ENCODE data around the gene MAN1A2. TPM values are rescaled to one million over a fixed set of nuclear protein-coding genes. Genes with fewer than 3 reads are reported as not detected.
A peak's percentile ranks its signal among the peaks of the same experiment; 100 is the strongest.

The MAN1A2 gene
- total and polyA plus RNA-seq, 4 experiments from 2014 or later: 17.5 to 66.5 (median 40.6) TPM

DNA sequence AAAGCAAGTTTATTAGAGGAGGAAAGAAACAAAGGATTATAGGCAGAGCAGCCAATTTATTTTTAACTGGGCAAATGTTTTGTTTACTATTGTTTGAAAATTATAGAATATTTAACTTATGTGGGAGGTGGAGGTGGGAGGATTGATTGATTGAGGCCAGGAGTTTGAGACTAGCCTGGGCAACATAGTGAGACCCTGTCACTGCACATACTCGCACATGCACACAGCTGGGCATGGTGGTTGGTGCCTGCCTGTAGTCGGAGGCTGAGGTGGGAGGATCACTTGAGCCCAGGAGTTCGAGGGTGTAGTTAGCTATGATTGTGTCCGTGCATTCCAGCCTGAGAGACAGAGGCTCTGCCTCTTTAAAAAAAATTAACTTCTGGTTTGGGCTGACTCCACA lies 6.7 kb downstream of the MAN1A2 start:
- Mint-ChIP-seq H3K36me3 (peaks cover 9 to 10% of the 10 kb centered on the region in 2 donors), H3K4me3 (peak overlapping the region in 2 of 8 donors; percentile 25 to 72), H3K4me1 (peaks cover 32 to 64% (median 53%) of the 10 kb centered on the region in 4 donors), H3K27ac (no peak overlapping the region), H3K9me3 (no peaks in the 10 kb centered on the region), H3K27me3 (no peaks in the 10 kb centered on the region)
- no peak overlapping the region for H3K4me3 ChIP-seq (ENCODE audit: low read length in 2 of 2)
- no peaks in the 10 kb centered on the region for H3K27me3 ChIP-seq (ENCODE audit: insufficient read depth, low read length)
- no peaks in the 10 kb centered on the region for H3K36me3 ChIP-seq (ENCODE audit: insufficient read depth, low read length)
- intact Hi-C loops (cut with micrococcal nuclease): no loop called here
- POLR2A ChIA-PET (ENCODE audit: partially characterized antibody): no interaction called here
- CTCF ChIA-PET (ENCODE audit: partially characterized antibody): no interaction called here
- DNase-seq: no peak
- H3K4me1 ChIP-seq (ENCODE audit: insufficient read depth, low read length): peaks cover 55% of the 10 kb centered on the region
- no peak overlapping the region for H3K27ac ChIP-seq (ENCODE audit: low read depth, low read length)
- no peaks in the 10 kb centered on the region for H3K9me3 ChIP-seq (ENCODE audit: control insufficient read depth in 1 of 2, low read length in 2 of 2)

DNA sequence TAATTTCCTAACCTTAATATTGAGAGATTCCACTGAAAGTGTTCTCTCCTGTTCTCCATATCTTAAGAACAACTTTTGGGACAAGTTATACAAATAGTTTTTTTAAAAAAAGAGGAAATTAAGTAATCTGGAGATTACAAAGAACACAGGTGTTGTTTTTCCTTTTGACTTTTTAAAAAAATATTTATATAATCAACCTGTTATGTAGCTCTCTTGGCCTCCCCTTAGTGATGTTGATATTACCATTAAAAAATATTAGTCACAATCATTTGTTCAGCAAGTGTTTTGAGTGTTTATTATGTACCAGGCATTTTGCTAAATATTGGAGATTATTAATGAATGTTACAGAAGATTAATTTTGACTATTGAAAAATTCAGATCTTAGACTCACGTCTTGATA lies 8.1 kb downstream of the MAN1A2 start:
- ChIA-PET CTCF (ENCODE audit: partially characterized antibody) (no interaction called here), POLR2A (ENCODE audit: partially characterized antibody) (no interaction called here)
- no peak for DNase-seq
- Mint-ChIP-seq H3K27ac (no peak overlapping the region), H3K4me1 (peaks cover 36 to 65% (median 48%) of the 10 kb centered on the region in 4 donors), H3K27me3 (no peaks in the 10 kb centered on the region), H3K9me3 (peaks cover 0 to 3% (median 0%) of the 10 kb centered on the region in 8 donors), H3K36me3 (peaks cover 12 to 17% of the 10 kb centered on the region in 2 donors), H3K4me3 (no peak overlapping the region)
- intact Hi-C loops (cut with micrococcal nuclease): no loop called here
- Histone ChIP-seq H3K9me3 (ENCODE audit: control insufficient read depth in 1 of 2, low read length in 2 of 2) (no peaks in the 10 kb centered on the region), H3K4me1 (ENCODE audit: insufficient read depth, low read length) (peaks cover 41% of the 10 kb centered on the region), H3K27me3 (ENCODE audit: insufficient read depth, low read length) (no peaks in the 10 kb centered on the region), H3K27ac (ENCODE audit: low read depth, low read length) (no peak overlapping the region), H3K4me3 (ENCODE audit: low read length in 2 of 2) (no peak overlapping the region), H3K36me3 (ENCODE audit: insufficient read depth, low read length) (no peaks in the 10 kb centered on the region)

- peak overlapping the region in 6 of 8 donors; percentile 15 to 53 (median 50) for H3K4me3 Mint-ChIP-seq
- peaks cover 11 to 13% of the 10 kb centered on the region in 2 donors for H3K36me3 Mint-ChIP-seq
- CTCF ChIA-PET (ENCODE audit: partially characterized antibody): no interaction called here
- intact Hi-C loops (cut with micrococcal nuclease): no loop called here
- H3K9me3 ChIP-seq (ENCODE audit: control insufficient read depth in 1 of 2, low read length in 2 of 2): no peaks in the 10 kb centered on the region
- H3K27me3 ChIP-seq (ENCODE audit: insufficient read depth, low read length): no peaks in the 10 kb centered on the region
- H3K9me3 Mint-ChIP-seq: peaks cover 0 to 18% (median 16%) of the 10 kb centered on the region in 8 donors
- H3K27ac Mint-ChIP-seq: peak overlapping the region in 5 of 7 donors; percentile 4 to 63 (median 48)
- H3K27ac ChIP-seq (ENCODE audit: low read depth, low read length): no peak overlapping the region
- DNase-seq: no peak
- H3K4me1 Mint-ChIP-seq: peaks cover 50 to 73% (median 61%) of the 10 kb centered on the region in 4 donors
- POLR2A ChIA-PET (ENCODE audit: partially characterized antibody): interaction anchor here (1.7 kb wide), 1 partner anchor 20 kb away, joined by 5 read pairs; the partner anchor contains the start of gene MAN1A2
- no peaks in the 10 kb centered on the region for H3K27me3 Mint-ChIP-seq
- H3K4me3 ChIP-seq (ENCODE audit: low read length in 2 of 2): no peak overlapping the region
- H3K36me3 ChIP-seq (ENCODE audit: insufficient read depth, low read length): no peaks in the 10 kb centered on the region
- peaks cover 61% of the 10 kb centered on the region for H3K4me1 ChIP-seq (ENCODE audit: insufficient read depth, low read length)
Measured at GRCh38 chr1:117387060-117387633, 19.9 kb downstream of the MAN1A2 start.

DNA sequence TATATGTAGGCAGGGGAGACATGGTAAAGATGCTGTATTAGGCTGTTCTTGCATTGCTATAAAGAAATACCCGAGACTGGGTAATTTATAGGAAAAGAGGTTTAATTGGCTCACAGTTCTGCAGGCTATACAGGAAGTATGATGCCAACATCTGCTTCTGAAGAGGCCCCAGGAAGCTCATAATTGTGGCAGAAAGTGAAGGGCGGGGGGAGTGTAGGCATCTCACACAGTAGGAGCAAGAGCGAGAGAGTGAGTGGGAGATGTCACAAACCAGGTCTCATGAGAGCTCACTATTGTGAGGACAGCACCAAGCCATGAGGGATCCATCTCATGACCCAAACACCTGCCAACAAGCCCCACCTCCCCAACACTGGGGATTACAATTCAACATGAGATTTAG lies 21.1 kb downstream of the MAN1A2 start:
- peak overlapping the region in 4 of 7 donors; percentile 43 to 63 (median 50) for H3K27ac Mint-ChIP-seq
- ChIA-PET CTCF (ENCODE audit: partially characterized antibody) (interaction anchor here (1.2 kb wide), 1 partner anchor 11 kb away, joined by 3 read pairs; no protein-coding TSS in a partner anchor), POLR2A (ENCODE audit: partially characterized antibody) (interaction anchor here (1.7 kb wide), 1 partner anchor 21 kb away, joined by 5 read pairs; the partner anchor contains the start of gene MAN1A2)
- intact Hi-C loops (cut with micrococcal nuclease): no loop called here
- no peaks in the 10 kb centered on the region for H3K27me3 Mint-ChIP-seq
- Histone ChIP-seq H3K36me3 (ENCODE audit: insufficient read depth, low read length) (no peaks in the 10 kb centered on the region), H3K4me1 (ENCODE audit: insufficient read depth, low read length) (peaks cover 71% of the 10 kb centered on the region), H3K4me3 (ENCODE audit: low read length in 2 of 2) (no peak overlapping the region), H3K27me3 (ENCODE audit: insufficient read depth, low read length) (no peaks in the 10 kb centered on the region), H3K9me3 (ENCODE audit: control insufficient read depth in 1 of 2, low read length in 2 of 2) (no peaks in the 10 kb centered on the region), H3K27ac (ENCODE audit: low read depth, low read length) (no peak overlapping the region)
- peaks cover 0 to 11% (median 9%) of the 10 kb centered on the region in 8 donors for H3K9me3 Mint-ChIP-seq
- peak overlapping the region in 3 of 8 donors; percentile 38 to 73 (median 62) for H3K4me3 Mint-ChIP-seq
- no peak for DNase-seq
- peaks cover 5 to 9% of the 10 kb centered on the region in 2 donors for H3K36me3 Mint-ChIP-seq
- H3K4me1 Mint-ChIP-seq: peaks cover 55 to 84% (median 68%) of the 10 kb centered on the region in 4 donors

DNA sequence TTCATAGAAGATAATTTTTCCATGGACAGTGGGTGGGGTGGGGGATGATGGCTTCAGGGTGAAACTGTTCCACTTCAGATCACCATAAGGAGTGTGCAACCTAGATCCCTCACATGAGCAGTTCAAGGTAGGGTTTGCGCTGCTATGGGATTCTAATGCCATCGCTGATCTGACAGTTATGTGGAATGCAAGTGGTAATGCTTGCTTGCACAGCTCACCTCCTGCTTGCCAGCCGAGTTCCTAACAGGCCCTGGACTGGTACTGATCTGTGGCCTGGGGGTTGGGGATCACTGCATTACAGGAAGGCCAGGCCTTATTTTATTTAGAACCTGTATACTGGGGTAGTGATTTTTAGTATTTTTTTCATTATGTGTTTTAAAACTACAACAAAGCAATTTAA lies 22.0 kb downstream of the MAN1A2 start:
- Mint-ChIP-seq H3K4me3 (peak overlapping the region in 1 of 8 donors; percentile 6), H3K9me3 (peaks cover 0 to 4% (median 3%) of the 10 kb centered on the region in 8 donors), H3K27ac (peak overlapping the region in 1 of 7 donors; percentile 6), H3K36me3 (peaks cover 2 to 3% of the 10 kb centered on the region in 2 donors), H3K27me3 (no peaks in the 10 kb centered on the region), H3K4me1 (peaks cover 55 to 92% (median 71%) of the 10 kb centered on the region in 4 donors)
- CTCF ChIA-PET (ENCODE audit: partially characterized antibody): interaction anchor here (1.2 kb wide), 1 partner anchor 10 kb away, joined by 3 read pairs; no protein-coding TSS in a partner anchor
- POLR2A ChIA-PET (ENCODE audit: partially characterized antibody): no interaction called here
- intact Hi-C loops (cut with micrococcal nuclease): no loop called here
- no peaks in the 10 kb centered on the region for H3K9me3 ChIP-seq (ENCODE audit: control insufficient read depth in 1 of 2, low read length in 2 of 2)
- H3K27ac ChIP-seq (ENCODE audit: low read depth, low read length): no peak overlapping the region
- no peak overlapping the region for H3K4me3 ChIP-seq (ENCODE audit: low read length in 2 of 2)
- no peaks in the 10 kb centered on the region for H3K27me3 ChIP-seq (ENCODE audit: insufficient read depth, low read length)
- peaks cover 71% of the 10 kb centered on the region for H3K4me1 ChIP-seq (ENCODE audit: insufficient read depth, low read length)
- no peak for DNase-seq
- H3K36me3 ChIP-seq (ENCODE audit: insufficient read depth, low read length): no peaks in the 10 kb centered on the region

- Histone ChIP-seq H3K9me3 (ENCODE audit: control insufficient read depth in 1 of 2, low read length in 2 of 2) (no peaks in the 10 kb centered on the region), H3K27ac (ENCODE audit: low read depth, low read length) (no peak overlapping the region), H3K27me3 (ENCODE audit: insufficient read depth, low read length) (no peaks in the 10 kb centered on the region), H3K4me3 (ENCODE audit: low read length in 2 of 2) (no peak overlapping the region), H3K4me1 (ENCODE audit: insufficient read depth, low read length) (peaks cover 70% of the 10 kb centered on the region), H3K36me3 (ENCODE audit: insufficient read depth, low read length) (no peaks in the 10 kb centered on the region)
- Mint-ChIP-seq H3K36me3 (peaks cover 0 to 3% of the 10 kb centered on the region in 2 donors), H3K4me1 (peaks cover 57 to 92% (median 73%) of the 10 kb centered on the region in 4 donors), H3K4me3 (no peak overlapping the region), H3K9me3 (peaks cover 0 to 3% (median 0%) of the 10 kb centered on the region in 8 donors), H3K27ac (no peak overlapping the region), H3K27me3 (no peaks in the 10 kb centered on the region)
- no peak for DNase-seq
- ChIA-PET POLR2A (ENCODE audit: partially characterized antibody) (no interaction called here), CTCF (ENCODE audit: partially characterized antibody) (no interaction called here)
- intact Hi-C loops (cut with micrococcal nuclease): no loop called here
Measured at GRCh38 chr1:117389779-117390178, 22.5 kb downstream of the MAN1A2 start.

DNA sequence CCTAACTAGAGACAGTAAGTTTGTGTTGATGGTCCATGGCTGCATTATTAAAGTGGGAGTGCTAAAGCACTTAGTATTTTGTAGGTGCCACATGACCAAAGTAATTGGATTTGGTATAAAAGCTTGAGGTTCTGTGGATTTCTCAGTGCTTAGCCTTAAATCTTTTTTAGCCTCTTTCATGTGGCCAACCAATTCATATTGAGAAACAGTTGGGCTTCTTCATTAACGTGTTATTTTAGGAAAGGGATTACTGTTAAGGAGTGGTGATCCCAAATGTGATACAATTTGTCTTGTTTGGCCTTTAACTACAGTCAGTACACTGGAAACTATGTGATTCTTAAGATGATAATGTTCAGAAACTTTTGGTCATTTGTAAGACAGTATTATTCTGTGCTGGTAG lies 25.5 kb downstream of the MAN1A2 start:
- ChIA-PET CTCF (ENCODE audit: partially characterized antibody) (no interaction called here), POLR2A (ENCODE audit: partially characterized antibody) (interaction anchor here (1.2 kb wide), 1 partner anchor 26 kb away, joined by 4 read pairs; the partner anchor contains the start of gene MAN1A2)
- Mint-ChIP-seq H3K27me3 (no peaks in the 10 kb centered on the region), H3K27ac (no peak overlapping the region), H3K4me1 (peaks cover 52 to 83% (median 64%) of the 10 kb centered on the region in 4 donors), H3K36me3 (peaks cover 0 to 3% of the 10 kb centered on the region in 2 donors), H3K4me3 (peak overlapping the region in 2 of 8 donors; percentile 17 to 26), H3K9me3 (peaks cover 0 to 3% (median 0%) of the 10 kb centered on the region in 8 donors)
- intact Hi-C loops (cut with micrococcal nuclease): no loop called here
- Histone ChIP-seq H3K27me3 (ENCODE audit: insufficient read depth, low read length) (no peaks in the 10 kb centered on the region), H3K4me3 (ENCODE audit: low read length in 2 of 2) (no peak overlapping the region), H3K4me1 (ENCODE audit: insufficient read depth, low read length) (peaks cover 49% of the 10 kb centered on the region), H3K9me3 (ENCODE audit: control insufficient read depth in 1 of 2, low read length in 2 of 2) (no peaks in the 10 kb centered on the region), H3K36me3 (ENCODE audit: insufficient read depth, low read length) (no peaks in the 10 kb centered on the region), H3K27ac (ENCODE audit: low read depth, low read length) (no peak overlapping the region)
- DNase-seq: no peak

Data from CD4-positive, alpha-beta memory T cell (primary cell).